Glomerular endothelial cell (primary cell): ENCODE results near the gene FPR2. TPM values are rescaled to one million over a fixed set of nuclear protein-coding genes. Genes with fewer than 3 reads are reported as not detected.
"Not testable (repeated sequence)": the region's sequence is repeated elsewhere in the genome, so short reads cannot be mapped to it uniquely, and the experiment has no call there.

Source experiments
- DNase-seq: peaks from one replicate; pipeline ENCODE4 v3.0.0-alpha.2; 2011; ENCODE audit warnings: low read depth, low spot score; ENCODE audit errors: extremely low read depth
- total RNA-seq: library from RNA; depleted of rRNA; stranded (reverse); fragments of >200 nt; gene quantifications from 2 replicates; pipeline ENCODE4 v1.2.3, GENCODE V29; 2015

FPR2 gene, protein sequence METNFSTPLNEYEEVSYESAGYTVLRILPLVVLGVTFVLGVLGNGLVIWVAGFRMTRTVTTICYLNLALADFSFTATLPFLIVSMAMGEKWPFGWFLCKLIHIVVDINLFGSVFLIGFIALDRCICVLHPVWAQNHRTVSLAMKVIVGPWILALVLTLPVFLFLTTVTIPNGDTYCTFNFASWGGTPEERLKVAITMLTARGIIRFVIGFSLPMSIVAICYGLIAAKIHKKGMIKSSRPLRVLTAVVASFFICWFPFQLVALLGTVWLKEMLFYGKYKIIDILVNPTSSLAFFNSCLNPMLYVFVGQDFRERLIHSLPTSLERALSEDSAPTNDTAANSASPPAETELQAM
- total RNA-seq, result not detected in 2 replicates

DNA sequence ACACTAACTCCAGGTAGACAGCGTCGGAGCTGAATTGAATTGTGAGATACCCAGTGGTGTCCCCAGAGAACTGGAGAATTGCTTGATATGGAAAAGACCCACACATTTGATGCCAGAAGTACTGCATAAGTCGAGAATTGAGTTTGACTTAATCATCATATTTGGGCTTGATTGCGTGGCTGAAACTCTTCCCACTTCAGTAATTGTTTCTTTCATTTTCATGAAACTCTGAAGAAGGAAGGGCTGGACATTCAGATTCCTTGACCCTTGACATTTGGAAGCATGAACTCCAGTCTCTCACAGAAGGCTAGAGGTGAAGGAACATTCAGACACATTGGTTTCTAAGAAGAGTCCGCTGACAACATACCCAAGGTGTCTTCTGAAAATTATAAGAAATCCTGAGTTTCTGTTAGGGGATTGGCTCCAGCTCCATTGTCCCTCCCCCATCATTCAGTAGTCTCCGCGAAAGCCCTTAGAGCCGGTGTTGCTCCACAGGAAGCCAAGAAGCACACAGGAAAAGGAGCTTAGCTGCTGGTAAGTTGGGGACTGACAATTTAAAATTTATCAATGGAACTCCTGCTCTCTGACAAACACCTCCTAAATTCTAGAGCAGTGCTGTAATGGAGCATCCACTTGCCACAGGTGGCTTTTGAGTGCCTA, at the start of gene FPR2:
Gene FPR2, plus strand, starts transcription at position 484 of the 660 bp plus-strand sequence. CDS start 7,479 bp downstream, outside the sequence.
- no peak for DNase-seq

DNA sequence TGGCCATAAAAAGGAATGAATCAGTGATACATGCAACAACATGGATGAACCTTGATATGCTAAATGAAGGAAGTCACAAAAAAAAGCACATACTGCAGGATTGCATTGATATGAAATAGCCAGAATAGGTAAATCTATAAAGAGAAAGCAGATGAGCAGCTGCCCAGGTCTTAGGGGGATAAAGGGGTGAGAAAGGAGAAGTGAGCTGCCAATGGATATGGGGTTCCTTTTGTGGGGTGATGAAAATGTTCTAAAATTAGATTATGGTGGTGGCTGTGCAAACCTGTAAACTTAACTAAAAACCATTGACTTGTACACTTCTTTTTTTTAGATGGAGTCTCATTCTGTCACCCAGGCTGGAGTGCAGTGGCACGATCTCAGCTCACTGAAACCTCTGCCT, 49.3 kb upstream of the FPR2 start:
- DNase-seq, result no peak

DNA sequence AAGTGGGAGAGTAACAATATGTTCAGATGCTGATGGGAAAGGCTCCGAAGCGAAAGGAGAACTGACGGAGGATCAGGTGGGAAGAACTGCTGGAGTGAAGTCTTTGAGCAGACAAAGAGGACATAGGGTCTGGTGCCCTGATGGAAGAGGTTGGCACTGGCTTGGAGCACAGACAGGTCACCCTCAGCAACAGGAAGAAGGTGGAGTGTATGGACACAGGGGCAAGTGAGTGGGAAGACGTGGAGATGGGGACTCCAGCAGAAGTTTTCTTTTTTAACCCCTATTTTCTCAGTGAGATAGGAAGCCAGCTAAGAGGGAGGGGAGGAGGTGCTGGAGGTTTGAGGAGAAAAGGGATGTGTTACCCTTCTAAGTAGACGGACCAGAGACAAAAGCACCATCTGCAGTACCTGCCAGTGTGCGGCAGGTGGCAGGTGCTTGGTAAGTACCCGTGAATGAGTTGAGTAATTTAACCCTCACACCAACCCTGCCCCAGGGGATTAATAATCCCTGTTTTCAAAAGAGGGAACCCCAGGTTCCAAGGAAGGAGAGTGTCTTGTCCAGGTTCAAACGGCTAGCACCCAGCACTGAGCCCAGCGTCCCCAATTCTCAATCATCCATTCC, 48.4 kb upstream of the FPR2 start:
- DNase-seq, result no peak

DNA sequence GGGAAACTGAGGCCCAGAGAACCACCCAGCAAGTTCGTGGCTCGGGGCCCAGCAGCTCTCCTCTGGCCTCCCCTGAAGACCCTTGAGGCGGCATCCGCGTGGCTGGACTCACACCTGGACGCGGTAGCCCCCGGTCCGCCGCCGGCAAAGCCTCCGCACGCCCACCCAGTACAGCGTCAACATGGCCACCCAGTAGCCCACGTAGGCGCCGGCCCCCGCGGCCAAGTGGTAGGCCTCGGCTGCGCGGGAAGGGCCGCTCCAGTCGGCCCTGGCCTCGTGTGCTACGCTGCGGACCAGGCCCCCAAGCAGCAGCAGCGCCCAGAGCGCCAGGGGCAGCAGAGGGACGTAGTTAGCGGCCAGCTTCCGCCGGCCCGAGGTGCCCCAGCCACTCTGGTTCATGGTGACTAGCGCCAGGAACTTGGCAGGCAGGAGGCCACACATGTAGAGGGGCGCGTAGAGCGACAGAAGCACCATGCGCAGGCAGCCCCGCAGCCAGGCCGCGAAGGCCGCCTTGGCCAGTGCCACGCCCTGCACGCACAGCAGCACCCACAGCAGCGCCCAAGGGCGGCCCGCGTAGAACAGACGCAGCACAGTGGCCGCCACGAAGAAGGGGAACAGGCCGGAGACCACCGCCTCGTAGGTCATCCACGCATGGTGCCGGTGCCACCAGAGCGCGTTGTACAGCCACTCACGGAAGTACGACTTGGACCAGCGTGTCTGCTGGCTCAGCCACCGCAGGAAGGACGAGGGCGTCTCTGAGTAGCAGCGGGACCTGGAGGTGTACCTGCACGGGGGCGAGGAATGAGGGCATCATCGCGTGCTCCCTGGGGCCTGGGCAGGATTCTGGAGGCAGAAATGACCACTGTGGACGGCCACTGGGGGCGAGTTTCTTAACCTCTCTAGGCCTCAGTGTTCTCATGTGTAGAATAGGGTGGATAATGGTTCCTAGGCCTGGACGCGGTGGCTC, 47.4 kb upstream of the FPR2 start:
- DNase-seq, result no peak

DNA sequence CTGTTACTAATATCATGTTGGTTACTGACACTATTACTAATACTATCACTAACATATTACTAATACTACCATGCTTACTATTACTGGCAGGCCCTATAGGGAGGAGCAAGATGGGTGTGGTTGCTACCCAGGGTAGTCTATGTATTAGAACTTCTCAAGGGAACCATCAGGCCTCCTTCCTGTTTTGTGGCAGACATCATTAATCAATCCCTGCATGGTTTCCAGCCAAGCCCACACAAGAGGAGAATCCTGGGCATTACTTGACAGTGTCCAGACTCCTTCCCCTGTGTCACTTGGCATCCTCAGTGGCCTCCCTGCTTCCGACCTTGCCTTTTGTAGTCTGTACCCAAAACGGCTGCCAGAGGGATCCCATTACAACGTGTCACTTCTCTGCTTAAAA, 46.1 kb upstream of the FPR2 start:
- no peak for DNase-seq

DNA sequence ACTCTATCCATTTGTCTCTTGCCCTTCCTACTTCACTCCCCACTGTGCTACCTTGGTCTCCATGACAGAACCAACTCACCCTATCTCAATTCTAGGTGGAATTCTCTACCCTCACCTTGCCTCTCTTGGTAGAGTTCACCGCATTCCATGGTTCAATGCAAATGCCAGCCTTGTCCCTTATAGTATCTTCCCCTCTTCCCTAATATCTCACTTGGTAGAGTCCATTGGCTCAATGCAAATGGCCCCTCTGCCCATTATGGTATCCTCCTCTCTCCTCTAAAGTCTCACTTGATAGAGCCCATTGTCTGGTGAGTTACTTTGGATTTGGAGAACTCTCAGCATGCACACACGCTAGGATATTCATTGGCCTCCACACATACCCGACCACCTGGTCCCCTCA, 45.1 kb upstream of the FPR2 start:
- no peak for DNase-seq

DNA sequence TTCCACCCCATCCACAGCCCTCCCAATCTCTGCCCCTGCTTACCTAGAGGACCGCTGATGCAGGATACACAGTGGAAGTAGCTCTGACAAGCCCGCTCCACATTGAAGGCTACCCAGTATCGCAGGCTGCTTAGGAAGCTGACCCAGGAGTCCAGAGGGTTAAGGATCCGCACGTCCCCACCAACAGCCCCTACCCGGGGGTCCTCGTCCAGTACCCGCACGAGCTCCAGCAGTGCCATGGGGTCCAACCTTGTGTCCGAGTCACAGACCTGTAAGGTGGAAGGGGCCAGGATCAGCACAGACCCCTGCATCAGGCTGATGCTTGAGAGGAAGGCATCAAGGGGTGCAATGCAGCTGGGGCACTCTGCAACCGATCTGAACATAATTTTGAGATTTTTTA, 44.1 kb upstream of the FPR2 start:
- DNase-seq, result no peak

DNA sequence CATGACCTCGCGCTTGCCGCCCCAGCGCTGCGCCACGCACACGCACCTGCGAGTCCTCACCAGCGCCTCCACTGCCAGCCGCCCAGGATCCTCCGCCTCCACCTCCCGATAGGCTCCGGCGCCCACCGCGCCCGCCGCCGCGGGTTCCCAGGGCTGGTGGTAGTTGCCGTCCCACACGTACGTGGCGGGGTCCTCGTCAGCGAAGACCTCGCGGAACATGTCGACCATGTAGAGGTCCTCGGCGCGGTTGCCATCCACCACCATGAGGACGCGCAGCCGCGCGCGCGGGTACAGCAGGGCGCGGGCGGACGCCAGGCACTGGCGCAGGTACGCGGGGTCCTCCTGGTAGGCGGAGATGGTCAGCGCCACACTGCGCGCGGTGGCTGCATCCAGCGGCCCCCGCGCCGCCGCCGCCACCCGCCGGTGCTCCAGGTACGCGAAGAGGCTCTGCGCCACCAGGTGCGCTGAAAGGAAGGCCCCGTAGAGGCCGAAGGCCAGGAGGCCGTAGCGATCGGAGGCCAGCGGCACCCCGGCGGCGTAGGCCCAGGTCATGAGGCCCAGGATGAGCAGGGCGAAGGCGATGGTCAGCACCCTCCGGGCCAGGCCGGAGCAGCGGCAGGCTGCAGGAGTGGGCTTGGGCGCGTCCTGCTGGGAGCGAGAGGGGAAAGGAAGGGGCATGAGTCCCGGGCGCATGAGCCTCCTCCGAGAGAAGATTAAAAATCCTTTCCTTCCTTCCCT, 41.6 kb upstream of the FPR2 start:
- DNase-seq, result no peak

DNA sequence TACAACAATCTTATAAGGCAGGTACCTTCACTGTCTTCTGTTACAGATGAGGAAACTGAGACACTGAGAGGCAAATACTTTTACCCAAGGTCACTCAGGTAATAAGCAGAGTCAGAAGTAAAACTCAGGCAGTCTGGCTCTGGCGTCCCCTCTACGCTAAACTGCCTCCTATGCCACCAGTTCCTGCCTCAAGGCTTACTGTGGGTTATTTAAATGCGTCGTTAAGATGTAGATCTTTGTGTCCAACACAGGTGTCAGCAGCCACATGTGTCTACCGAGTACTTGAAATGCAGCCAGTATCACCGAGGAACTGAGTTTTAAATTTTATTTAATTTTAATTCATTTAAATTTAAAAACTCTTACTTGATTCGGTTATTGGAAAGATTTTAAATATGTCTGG, 39.1 kb upstream of the FPR2 start:
- DNase-seq, result no peak

DNA sequence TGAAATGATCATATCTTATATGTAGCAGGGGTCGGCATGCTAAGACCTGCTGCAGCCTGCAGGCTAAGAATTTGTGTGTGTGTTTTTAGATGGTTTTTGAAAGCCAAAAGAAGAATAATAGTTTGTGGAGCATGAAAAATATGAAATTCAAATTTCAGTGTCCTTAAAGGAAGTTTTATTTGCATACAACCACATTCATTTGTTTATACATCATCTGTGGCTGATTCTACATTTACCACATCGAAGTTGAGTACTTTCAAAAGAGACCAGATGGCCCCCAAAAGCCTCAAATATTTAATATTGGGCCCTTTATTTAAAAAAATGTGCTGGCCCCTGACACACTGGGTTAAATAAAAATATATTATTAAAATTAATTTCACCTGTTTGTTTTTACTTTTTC, 38.5 kb upstream of the FPR2 start:
- no peak for DNase-seq

DNA sequence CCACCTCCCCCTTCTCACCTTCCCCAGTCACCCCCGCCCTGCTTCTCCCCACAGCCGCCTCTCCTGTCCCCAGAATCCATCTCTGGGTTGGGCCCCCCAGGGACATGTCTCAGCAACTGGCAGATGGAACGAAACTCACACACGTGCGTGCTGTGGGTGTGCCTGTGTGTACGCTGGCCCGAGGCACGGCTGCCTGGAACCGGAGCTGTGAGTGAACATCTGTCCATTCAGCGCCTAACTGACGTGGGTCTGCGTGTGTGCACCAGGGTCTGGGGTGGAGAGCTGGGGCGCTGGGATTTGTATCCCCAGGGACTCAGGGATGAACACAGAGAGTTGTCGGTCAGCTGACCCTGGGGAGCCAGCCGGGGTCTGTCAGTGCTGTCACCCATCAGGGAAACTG, 36.4 kb upstream of the FPR2 start:
- no peak for DNase-seq

DNA sequence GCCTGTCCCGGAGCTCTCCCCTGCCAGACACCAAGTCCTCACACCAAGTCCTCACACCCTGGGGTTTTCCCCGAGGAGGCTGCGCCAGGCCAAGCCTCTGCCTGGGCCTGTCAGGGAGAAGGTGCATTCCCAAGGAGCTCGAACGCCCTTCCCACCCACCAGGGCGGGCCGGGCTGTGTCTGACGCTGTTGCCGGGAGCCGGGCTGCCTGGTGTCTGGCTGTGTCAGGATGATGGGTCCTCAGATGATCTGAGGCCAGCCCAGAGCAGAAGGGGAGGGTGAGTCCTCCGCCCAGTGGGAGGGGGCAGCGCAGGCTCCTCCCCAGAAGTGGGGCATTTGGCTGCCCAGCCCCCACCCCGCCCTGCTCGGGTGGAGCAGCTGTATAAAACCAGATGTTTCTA, 34.9 kb upstream of the FPR2 start:
- DNase-seq, result no peak

DNA sequence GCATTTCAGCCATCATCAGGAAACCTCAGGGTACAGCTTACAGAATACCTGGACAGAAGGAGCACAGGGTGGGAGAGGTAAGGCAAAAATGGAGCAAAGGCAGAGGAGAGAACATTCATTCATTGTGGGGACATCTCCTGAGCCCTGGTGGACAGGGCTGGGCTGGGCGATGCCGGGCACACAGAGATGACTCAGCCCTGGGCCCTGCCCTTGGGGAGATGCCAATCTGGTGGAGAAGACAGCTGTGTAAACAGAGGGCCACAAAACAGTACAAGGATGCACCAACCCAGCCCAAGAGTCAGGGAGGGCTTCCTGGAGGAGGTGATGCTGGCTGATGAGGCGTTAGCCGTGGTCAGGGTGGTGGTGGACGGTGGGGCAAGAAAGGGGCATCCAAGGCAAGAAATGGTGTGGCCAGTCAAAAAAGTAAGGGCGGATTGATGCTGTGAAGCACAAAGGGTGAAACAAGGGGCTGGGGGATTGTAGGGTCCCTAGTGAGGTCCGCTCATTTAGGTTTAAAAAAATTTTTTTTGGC, 33.6 kb upstream of the FPR2 start:
- DNase-seq, result no peak

DNA sequence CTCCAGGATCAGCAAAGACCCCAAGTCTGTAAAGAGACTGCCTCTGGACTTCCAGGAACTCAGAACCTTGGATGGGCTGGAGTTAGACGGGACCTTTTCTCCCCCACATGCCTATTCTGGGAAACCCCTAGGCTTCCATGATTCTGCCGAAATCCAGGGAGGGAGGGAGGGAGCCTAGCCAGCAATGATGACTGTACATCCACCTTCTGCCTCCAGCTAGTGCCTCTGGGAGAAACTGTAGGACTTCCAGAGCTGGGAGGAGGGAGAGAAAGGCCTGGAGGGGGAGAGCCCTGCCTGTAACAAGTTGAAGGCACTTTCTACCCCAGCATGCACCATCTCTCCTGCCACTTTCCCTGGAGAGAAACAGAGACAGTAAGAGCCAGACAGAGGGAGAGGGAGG, 31.2 kb upstream of the FPR2 start:
- no peak for DNase-seq

DNA sequence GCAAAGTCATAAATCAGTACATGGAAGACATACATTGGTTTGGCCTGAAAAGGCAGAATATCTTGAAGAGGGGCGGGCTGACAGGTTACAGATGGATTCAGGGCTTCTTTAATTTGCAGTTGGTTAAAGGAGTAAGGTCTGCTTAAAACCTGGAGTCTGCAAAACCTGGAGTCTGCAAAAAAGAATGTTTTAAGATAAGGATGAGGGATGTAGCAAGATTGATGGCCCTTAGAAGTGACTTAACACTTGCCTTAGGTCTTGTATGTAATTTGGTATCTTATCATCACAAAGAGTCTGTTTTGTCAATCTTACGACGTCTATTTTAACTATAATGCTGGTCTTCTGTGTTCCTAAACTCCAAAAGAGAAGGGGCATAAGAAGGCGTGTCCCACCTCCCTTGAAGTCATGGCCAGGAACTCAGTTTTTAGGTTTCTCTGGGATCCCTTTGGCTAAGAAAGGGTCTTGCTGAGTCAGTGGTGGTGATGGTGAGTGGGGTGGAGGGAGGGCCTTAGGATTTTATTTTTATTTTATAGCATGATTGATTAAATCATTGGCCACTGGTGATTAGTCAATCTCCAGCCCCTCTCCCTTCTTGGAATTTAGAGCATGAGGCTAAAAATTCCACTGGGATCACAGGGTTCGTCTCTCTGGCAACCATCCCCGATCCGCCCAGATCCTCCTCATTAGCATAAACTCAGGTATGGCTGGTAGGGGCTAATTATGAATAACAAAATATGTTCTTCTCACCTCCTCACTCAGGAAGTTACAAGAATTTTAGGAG, 27.0 kb upstream of the FPR2 start:
- DNase-seq, result no peak

DNA sequence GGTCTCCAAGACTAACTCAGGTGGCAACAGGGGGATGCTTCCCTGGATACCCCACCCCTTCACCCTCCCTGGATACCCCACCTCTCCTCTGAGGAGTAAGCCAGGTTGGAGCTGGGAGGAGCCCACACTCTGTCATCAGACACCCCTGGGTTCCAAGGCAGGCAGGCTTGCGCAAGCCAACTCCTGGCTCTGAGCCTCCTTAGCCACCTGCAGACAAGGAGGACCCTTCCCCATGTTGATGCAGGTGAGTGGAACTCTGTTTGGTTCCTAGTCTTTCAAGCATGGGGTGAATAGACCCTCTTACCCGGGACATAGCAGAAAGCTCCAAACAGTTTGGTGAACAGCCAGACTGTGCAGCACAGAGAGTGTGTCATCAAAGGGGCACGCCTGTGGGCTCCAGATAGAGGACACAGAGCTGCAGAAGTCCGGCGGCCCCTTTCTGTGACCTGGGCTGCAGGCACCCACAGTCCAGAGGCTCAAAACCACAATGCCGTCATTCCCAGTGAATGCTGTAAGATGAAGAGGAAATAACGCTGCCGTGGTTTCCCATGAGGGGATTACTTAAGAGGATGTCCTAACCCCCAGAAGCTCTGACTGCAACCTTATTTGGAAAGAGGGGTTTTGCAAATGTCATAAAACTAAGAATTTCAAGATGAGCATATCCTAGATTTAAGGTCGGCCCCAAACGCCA, 25.1 kb upstream of the FPR2 start:
- no peak for DNase-seq

DNA sequence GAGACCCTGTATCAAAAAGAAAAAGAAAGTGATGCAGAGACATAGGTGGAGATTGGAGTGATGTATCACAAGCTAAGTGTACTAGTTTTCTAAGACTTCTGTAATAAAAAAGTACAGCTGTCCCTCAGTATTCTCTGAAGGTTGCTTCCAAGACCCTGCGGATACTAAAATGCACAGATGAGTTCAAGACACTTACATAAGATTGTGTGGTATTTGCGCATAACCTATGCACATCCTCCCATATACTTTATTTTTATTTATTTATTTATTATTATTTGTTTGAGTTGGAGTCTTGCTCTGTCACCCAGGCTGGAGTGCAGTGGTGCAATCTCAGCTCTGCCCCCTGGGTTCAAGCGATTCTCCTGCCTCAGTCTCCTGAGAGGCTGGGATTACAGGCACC, 23.6 kb upstream of the FPR2 start:
- no peak for DNase-seq

DNA sequence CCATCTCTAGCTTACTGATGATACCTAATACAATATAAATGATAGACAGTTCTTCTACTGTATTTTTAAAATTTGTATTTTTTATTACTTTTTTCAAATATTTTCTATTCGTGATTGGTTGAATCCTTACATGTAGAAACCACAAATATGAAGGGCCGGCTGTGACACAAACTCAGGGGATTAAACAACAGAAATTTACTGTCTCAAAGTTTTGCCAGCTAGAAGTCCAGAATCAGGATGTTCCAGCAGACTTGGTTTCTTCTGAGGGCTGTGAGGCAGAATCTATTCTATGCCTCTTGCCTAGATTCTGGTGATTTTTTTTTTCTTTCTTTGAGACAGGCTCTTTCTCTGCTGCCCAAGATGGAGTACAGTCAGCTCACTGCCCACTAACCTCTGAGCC, 23.1 kb upstream of the FPR2 start:
- no peak for DNase-seq

DNA sequence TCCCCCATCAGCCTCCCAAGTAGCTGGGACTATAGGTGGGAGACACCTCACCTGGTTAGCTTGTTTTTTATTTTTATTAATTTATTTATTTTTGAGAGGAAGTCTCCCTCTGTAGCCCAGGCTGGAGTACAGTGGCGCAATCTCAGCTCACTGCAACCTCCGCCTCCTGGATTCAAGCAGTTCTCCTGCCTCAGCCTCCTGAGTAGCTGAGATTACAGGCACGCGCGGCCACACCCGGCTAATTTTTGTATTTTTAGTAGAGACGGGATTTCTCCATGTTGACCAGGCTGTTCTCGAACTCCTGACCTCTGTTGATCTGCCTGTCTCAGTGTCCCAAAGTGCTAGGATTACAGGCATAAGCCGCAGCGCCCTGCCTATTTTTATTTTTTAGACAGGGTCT, 22.5 kb upstream of the FPR2 start:
- not testable (repeated sequence) for DNase-seq
